Urothelium cell line (cell line): ENCODE data around the gene CCDC148.
"Not testable (repeated sequence)": the region's sequence is repeated elsewhere in the genome, so short reads cannot be mapped to it uniquely, and the experiment has no call there.

Experiments used
- DNase-seq: peaks from one replicate; pipeline ENCODE4 v3.0.0; 2011; ENCODE audit warnings: low spot score, mixed read lengths
- FAIRE-seq: peaks from 2 replicates; lab custom pipeline; 2011; peaks lifted over from hg19 to GRCh38; lab: Jason Lieb, UNC

CCDC148 gene

DNA sequence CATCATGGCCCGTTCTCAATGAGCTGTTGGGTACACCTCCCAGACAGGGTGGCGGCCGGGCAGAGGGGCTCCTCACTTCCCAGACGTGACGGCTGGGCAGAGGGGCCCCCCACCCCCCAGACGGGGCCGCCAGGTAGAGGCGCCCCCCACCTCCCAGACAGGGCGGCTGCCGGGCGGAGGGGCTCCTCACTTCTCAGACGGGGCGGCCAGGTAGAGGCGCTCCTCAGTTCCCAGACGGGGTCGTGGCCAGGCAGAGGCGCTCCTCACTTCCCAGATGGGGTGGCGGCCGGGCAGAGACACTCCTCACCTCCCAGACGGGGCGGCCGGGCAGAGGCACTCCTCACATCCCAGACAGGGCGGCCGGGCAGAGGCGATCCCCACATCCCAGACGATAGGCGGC, 146.1 kb downstream of the CCDC148 start:
- not testable (repeated sequence) for DNase-seq, FAIRE-seq

DNA sequence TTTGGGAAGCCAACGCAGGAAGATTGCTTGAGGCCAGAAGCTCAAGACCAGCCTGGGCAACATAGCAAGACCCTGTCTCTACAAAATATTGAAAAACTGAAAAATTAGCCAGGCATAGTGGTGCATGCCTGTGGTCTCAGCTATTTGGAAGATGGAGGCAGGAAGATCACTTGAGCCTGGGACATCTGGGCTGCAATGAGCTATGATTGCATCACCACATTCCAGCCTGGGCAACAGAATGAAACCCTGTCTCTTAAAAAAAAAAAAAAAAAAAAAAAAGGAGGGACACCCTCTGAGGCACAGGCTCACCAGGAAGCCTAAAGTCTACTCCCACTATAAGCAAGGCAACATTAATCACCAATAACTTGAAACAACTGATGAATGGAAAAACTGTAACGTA, 151.1 kb downstream of the CCDC148 start:
- no peak for FAIRE-seq
- no peak for DNase-seq

DNA sequence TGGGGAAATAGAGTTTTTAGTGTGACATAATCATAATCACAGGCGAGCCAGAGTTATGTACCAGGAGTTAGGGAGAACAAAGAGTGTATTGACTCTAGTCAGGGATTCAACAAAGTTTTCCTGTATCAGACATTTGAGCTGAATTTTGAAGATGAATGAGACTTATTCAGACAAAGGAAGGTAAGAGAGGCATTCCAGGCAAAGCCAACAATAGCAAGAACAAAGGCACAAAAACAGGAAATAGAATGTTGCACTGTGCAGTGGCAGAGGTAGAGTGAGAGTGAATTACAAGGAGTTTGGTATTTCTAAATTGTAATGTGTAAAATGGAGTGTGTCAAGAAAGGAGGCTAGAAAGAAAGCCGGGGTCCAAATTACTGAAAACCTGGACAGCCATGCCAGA, 156.2 kb downstream of the CCDC148 start:
- FAIRE-seq (no peak), DNase-seq (no peak)

DNA sequence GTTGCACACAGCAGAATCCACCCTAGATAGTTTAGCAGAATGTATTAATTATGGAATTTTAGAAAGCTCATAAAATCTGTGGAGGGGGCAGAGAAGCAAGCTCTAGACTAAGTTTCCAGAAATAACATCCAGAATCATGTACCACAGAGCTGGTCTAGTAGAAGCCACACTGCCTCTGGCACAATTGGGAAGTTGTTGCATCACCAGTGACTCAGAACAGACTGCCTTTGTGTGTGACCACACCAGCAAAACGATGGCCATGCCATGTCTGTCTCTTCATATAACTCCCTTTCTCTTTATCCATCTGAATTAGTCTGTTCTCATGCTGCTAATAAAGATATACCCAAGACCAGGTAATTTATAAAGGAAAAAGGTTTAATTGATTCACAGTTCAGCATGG, 158.9 kb downstream of the CCDC148 start:
- DNase-seq (peak; percentile 21), FAIRE-seq (no peak)

DNA sequence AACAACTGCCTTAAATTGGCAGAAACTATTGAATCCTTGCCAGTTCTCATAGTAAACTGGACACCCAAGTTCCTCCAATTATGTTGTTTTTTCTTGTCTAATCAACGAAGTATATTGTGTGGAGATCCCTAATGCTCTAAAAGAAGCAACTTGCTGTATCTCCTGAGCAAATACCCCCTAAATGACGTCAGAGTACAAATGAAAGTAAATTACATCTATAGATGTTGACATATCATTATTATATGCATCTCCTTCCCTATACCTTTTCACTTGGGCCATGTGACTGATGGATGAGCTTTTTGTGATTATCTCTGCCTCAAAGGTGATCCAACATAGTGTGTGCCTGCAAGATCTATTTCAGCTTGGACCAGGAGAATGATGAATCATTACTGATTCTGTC, 159.4 kb downstream of the CCDC148 start:
- FAIRE-seq (no peak), DNase-seq (no peak)

DNA sequence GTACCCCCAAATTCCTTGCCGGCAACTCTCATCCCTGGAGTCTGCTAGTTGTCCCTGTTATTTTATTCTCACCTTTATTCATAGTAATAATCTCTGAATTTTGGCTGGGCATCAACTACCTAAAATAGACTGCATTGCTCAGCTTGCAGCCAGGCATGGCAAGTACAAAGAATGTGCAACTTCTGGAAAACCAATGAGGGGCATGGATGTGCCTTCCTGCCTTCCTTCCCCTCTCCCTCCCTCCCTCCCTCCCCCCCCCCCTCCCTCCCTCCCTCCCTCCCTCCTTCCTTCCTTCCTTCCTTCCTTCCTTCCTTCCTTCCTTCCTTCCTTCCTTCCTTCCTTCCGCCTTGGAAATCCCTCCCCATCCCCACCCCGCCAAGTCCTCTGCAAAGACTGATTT, 162.8 kb downstream of the CCDC148 start:
- DNase-seq (no peak), FAIRE-seq (no peak)

DNA sequence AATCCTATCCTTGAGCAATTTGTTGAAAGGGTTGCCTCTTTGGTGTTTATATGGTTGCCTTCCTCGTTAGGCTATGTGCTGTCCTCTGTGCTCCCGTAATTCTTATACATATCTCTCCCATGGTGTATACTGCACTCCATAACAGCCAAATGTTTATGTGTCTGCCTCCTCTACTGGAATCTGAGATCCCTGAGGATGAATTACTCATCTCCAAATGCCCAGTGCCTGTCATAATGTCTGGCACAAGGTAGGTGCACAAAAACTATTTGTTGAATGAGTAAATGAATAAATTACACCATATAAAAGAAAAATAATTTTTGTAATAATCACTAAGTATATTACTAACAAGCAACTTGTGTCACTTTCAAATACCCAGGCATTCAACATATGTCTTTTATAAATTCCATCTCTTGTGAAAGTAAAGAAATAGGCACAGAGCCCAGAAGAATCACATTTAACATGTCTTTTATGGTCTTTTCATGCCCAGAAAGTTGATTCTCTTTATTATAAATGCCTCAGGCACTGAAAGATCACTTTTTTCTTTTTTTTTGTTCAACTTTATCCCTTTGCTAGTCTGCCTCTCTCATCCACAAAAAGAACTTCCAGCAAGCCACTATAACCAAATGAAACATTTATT, 164.9 kb downstream of the CCDC148 start:
- FAIRE-seq (no peak), DNase-seq (no peak)

DNA sequence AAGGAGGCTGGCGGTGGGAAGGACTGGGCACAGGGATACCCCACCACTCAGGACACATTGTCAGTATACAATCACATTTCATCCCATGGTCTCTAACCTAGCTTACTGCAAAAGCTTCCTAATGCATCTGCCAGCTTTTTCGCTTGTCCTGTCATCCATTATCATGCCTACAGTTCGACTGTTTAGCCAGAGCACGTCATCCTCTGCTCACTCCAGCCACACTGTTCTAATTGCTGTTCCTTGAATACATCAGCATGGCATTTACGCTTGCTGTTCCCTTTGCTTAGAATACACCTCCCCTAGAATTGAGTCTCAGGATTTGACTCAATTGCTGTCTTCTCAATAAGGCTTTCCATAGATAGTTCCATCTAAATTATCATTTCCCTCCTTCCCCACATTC, 166.3 kb downstream of the CCDC148 start:
- FAIRE-seq, result no peak
- DNase-seq, result no peak

DNA sequence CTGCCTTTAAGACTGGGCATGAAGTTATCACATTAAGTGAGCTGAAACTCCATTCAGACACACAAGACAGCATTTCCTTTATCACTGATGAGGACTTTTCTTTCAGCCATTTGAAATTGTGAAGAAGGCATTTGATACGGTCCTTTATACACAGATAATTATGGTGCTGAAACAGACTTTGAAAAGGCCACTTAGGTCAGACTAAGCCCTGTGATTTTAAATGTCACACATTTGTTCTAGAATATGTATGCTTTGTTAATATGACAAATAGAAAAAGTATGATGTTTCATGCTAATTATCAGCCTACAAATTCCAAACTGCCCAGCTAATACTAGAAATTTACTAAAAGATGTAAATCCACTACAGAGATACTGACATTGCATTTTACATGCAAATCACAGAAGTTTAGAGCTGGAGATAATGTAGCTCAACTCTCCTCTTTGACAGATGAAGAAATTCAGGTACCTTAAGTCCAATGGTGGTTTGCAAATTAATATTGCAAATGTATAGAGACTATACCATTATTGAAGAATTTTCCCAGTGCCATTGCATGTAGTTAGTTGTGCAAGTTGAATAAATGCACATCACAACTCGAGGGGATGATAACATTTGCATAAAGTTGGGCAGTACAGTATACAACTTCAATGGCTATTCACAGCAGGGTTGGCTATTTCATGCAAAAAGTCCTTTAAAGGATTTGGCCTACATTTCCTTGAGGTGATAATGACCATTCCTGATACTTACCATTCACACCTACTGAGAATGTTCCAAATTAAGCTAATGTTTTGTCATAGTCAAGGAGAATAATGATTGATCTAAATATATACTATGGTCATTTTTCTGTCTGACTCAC, 179.7 kb downstream of the CCDC148 start:
- FAIRE-seq, result no peak
- DNase-seq, result no peak

DNA sequence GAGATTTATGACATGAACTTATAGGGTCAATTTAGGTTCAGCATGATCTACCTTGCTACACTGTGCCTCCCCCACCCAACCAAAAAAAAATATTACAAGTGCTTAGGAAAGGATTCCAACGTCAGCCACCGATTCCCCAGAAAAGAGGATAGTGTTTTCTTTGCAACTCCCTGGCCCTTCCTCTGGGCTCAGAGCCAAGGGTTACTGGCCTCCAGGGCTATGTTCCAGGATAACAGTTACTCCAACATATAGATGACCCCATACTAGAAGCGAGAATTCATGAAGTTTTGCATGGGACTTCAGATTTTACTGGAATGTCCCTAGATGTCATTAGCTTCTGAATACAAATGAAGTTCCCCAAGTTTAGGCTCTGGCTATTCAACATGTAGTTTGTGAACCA, 182.8 kb downstream of the CCDC148 start:
- FAIRE-seq (no peak), DNase-seq (no peak)

DNA sequence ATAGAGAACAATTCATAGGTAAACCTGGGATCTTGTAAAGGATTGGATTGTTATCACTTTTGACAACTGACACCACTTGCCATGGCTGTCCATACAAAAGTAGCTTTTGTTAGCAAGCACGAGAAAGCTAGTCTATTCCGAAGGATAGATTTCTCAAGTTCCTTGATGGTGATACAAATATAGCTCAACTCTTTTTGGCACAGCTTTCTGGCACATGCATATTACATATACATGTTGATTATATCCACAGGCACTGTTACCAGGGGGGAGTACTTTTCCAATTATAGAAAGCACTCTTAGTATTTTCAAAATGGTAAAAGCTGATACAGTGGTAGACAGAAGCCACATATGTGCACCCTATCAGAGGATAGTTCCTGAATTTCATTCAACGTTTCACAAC, 186.0 kb downstream of the CCDC148 start:
- DNase-seq (no peak), FAIRE-seq (no peak)

DNA sequence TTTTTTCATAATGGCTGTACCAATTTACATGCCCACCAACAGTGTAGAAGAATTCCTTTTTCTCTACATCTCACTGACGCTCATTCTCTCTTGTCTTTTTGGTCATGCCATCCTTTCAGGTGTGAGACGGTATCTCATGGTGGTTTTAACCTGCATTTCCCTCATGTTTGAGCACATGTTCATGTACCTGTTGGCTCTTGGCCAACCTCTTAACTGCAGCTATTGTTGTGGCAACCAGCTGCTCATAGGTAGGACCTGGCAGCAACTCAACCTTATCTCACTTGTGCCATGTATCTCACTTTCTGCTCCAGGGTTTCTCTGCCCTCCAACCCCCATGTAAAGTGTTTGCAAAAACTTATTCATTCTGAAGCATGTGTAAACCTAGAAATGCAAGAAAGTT, 187.4 kb downstream of the CCDC148 start:
- DNase-seq, result no peak
- FAIRE-seq, result no peak

DNA sequence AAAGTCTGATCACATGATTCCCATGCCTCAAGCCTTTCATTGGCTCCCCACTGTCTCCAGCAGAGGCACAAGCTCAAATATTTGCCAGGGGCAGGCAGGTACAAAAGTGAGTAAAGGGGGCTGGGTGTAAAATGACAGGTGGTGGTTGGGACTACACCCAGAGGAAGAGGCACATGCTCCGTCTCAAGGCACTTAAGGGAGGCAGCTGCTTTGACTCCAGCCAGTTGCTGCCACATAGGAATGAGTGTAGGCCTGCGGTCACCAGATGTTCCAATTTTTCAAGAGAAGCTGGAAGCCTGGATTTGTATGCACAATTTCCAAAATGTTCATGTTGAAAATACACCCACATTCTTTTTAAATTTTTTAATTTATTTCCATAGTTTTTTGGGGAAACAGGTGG, 190.4 kb downstream of the CCDC148 start:
- FAIRE-seq, result no peak

DNA sequence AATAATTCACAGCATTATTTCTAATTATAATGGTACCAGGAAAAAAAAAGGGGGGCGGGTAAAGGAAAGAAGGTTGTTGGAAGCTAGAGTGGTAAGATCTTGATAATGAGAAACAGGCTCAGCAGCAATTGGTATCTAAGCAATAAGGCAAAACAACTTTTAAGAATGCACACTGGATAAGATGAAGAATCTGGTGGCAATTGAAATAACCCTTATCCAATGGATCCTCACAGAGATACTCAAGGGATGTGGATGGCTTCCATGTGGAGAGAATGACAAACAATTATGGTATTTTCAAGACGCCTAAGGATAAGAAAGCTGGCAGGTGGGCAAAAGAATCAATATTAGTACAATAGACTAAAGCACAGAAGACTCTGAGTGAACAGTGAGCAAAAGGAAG, 201.3 kb downstream of the CCDC148 start:
- DNase-seq, result no peak
- no peak for FAIRE-seq

More for the DNA sequence above, 190.4 kb downstream of the CCDC148 start:
- DNase-seq, result no peak

DNA sequence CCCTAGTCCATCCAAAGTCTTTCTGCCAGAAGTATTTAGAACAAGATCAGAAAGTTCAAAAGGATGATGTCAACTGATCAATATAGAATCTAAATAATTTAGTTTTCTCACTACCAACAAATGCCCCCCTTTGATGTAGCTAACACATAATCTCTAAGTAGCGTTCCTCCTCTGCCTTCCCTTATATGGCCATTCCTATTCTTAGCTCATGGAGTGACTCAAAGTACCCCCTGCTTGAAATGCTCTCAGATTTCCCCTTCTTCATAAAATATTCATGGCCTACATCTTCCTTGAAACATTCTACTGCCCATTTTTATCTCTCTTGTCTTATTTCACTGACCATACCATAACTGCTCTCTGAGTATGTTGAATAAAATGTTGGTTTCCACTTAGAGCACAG, 203.4 kb downstream of the CCDC148 start:
- no peak for FAIRE-seq
- no peak for DNase-seq

DNA sequence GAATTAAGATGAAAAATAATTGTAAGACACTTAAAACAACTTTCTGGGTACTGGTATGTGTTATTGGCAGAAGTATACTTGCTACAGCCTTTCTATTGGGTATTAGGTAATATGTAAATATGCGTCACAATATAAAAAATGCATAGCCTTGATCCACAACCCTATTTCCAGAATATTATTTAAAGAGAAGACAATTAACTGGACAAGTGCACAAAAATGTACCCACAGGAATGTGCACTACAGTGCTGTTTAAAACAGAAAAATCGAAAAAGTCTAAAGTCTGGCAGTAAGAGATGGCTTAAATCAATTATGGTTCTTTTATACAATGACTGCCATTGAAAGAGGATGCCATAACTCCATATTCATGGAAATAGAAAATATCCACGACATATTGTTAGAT, 205.2 kb downstream of the CCDC148 start:
- DNase-seq (no peak), FAIRE-seq (no peak)

DNA sequence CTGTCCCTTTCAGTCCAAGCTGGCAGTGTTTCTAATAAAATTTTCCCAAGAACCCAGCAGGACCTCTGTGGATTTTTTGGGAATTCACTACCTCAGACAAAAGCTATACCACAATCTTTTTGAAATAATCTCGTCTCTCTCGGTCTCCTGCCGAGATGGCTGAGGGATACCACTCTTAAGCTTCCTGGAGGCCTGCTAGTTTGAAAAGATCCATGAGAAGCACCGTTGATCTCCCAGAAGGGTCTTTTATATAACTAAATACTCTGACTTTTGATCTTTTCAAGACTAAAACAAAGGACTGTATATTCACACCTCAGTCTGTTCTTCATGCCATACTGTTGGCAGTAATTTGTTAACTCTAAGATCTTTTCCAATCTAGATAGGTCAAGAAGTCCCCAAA, 213.2 kb downstream of the CCDC148 start:
- DNase-seq (no peak), FAIRE-seq (no peak)

DNA sequence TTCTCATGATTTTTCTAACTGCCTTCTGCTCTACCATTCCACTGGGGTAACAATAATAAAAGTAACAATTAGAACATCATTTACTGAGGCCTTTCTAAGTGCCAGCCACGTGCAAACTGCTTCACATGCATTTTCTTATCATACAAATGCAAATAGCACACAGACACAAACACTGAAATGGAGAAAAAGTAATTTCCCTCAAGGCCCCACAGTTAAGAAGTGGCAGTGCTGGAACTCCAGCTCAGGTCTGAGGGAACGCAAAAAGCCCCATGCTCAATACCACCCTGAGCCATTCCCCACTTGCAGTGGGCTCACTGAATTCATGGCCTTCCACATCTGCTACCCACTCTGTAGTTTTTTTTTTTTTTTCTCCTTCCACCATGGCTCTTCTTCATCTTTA, 214.3 kb downstream of the CCDC148 start:
- DNase-seq (no peak), FAIRE-seq (no peak)

DNA sequence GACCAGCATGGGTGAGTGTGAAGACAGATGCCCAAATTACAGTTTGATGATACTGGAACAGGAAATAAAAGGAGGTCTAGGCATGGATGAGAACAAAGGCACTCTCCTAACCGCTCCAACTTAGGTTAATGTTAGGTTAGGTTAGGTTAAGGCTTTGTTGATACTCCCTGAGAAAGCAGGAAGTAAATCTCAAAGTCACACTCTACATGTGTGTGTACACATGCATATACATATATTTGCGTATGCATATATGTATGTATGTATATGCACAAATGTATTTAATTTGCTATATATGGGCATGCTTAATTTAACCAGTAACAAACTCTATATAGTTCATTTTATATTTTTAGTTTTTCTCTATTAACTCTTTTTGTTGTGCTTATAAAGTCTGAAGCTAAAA, 215.6 kb downstream of the CCDC148 start:
- DNase-seq, result no peak
- no peak for FAIRE-seq

DNA sequence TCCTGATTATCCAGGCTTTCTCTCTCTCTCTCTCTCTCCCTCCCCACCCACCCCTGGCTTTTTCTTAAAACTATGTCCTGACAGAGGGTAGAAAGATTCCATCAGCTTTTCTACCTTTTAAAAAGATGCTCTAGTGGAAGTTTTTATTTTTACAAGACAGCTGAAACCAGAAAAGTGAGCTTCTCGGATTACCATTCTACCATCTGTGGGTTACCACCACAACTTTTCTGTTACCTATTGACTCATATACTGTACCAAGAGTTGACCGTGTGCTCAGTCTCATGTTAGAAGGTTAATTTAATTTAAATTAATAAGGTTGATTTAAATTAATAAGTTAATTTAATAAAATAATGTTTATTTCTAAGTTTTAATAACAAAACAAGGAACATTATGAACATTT, 217.3 kb downstream of the CCDC148 start:
- FAIRE-seq (no peak), DNase-seq (no peak)

DNA sequence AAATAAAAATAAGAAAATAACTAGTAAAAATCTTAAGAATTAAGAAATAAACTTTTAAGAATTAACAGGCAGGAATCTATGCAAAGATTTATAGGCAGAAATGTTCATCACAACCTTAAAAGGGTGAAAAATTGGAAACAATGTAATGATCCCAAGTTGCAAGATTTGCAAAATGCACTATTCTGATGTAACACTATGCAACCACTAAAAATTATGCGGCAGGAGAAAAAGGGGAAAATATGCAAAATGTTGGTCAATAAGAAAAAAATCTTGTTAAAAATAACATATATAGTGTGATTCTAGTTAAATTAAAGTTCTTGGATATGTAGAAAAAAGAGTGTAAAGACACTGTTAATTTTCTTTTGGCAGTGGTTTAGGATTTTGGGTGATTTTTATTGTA, 222.1 kb downstream of the CCDC148 start:
- DNase-seq, result no peak
- FAIRE-seq, result no peak

DNA sequence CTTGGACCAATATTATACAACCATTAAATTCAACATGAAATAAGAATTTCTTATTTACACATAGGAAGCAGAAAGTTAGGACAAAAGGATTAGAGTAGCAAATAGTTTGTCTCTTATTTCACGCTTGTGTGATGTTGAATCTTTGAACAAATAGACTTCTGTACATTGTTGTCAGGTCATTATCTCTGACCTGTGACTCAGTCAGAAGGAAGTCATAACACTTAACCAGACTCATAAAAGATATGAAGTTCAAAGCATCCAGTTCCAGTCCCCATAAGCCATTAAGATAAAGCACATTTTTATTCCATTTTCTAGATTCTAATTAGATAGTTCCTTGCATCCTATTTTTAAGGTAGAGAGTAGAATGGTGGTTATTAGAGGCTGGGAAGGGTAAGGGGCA, 224.1 kb downstream of the CCDC148 start:
- FAIRE-seq (no peak), DNase-seq (peak; percentile 44)
